ENCODE data around the gene PRKCA. TPM values are rescaled to one million over a fixed set of nuclear protein-coding genes. Genes with fewer than 3 reads are reported as not detected.

Gene PRKCA
- total RNA-seq, 4 donors from 2014 or later = 26.0 to 89.0 (median 32.8) TPM

DNA sequence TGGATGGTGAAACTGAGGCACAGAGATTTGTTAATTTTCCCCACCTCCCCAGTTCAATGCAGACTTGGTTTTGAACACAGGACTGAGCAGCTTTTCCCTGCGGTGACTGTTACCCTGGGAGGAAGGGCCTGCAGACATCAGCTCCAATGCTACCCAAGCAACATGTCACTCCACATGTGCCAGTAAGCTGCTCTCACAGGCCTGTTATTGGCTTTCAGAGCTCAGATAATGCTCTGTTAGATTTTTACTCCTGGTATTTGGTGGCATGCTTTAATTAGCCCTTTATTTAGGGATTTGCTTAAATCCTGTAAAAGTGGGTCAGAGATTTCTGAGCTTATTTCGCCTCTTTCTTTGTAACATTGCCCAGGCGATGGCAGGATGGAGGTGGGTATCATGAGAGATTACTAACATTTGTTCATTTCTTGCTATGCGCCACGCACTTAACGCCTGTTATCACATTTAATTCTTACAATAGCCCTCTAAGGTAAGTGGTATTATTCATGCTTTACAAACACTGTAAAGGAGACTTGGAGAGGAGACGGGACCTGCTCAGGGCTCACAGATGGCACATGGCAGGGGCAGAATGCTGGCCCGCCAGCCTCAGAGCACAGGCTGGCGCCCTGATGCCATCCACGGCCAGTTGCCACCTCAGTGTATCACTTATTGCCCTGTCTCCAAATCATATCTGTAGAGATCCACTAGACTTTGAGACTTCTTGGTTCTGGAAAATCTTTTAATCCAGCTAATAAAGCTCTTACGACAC lies 448.5 kb downstream of the PRKCA start:
- ATAC-seq = no peak
- no peaks in the 10 kb centered on the region for H3K9me3 ChIP-seq
- peaks cover 0 to 55% of the 10 kb centered on the region in 2 donors for H3K36me3 ChIP-seq
- no peak overlapping the region for H3K4me3 ChIP-seq
- no peak for TF ChIP-seq POLR2A (IDR thresholded peaks at IDR 0.05)
- TF ChIP-seq, protein P1, sequence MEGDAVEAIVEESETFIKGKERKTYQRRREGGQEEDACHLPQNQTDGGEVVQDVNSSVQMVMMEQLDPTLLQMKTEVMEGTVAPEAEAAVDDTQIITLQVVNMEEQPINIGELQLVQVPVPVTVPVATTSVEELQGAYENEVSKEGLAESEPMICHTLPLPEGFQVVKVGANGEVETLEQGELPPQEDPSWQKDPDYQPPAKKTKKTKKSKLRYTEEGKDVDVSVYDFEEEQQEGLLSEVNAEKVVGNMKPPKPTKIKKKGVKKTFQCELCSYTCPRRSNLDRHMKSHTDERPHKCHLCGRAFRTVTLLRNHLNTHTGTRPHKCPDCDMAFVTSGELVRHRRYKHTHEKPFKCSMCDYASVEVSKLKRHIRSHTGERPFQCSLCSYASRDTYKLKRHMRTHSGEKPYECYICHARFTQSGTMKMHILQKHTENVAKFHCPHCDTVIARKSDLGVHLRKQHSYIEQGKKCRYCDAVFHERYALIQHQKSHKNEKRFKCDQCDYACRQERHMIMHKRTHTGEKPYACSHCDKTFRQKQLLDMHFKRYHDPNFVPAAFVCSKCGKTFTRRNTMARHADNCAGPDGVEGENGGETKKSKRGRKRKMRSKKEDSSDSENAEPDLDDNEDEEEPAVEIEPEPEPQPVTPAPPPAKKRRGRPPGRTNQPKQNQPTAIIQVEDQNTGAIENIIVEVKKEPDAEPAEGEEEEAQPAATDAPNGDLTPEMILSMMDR (IDR thresholded peaks at IDR 0.05) = no peak
- no peak for TF ChIP-seq POLR2AphosphoS5 (IDR thresholded peaks at IDR 0.05)
- no peak for TF ChIP-seq EP300 (IDR thresholded peaks at IDR 0.05)
- no peaks in the 10 kb centered on the region for H3K27me3 ChIP-seq
- WGBS, 2 donors (ENCODE audit: low coverage in 1 of 2) = 96 to 97% methylated on average over 4 to 11 of the region's 11 CpGs
- H3K4me1 ChIP-seq = no peaks in the 10 kb centered on the region
- no peak overlapping the region for H3K27ac ChIP-seq

DNA sequence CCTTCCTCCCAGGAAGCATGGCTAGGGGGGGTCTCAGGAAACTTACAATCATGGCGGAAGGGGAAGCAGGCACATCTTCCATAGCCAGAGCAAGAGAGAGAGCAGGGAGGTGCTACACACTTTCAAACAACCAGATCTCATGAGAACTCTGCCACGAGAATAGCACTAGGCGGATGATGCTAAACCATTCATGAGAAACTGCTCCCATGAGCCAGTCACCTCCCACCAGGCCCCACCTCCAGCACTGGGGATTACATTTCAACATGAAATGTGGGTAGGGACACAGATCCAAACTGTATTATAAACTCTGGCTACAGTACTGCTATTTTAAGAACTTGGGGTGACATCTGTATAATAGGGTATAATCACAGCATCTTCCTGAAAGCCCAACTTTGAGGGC lies 449.4 kb downstream of the PRKCA start:
- H3K4me3 ChIP-seq = no peak overlapping the region
- H3K27ac ChIP-seq = no peak overlapping the region
- no peaks in the 10 kb centered on the region for H3K9me3 ChIP-seq
- WGBS, 2 donors (ENCODE audit: low coverage in 1 of 2) = 93% methylated on average over 3 of the region's 3 CpGs; no CpG with 5 or more reads in 1 of the 2 donors
- TF ChIP-seq, protein P1 (IDR thresholded peaks at IDR 0.05) = no peak
- no peak for TF ChIP-seq POLR2A (IDR thresholded peaks at IDR 0.05)
- TF ChIP-seq POLR2AphosphoS5 (IDR thresholded peaks at IDR 0.05) = no peak
- no peak for TF ChIP-seq EP300 (IDR thresholded peaks at IDR 0.05)
- H3K4me1 ChIP-seq = no peaks in the 10 kb centered on the region
- no peak for ATAC-seq
- peaks cover 0 to 55% of the 10 kb centered on the region in 2 donors for H3K36me3 ChIP-seq
- no peaks in the 10 kb centered on the region for H3K27me3 ChIP-seq

DNA sequence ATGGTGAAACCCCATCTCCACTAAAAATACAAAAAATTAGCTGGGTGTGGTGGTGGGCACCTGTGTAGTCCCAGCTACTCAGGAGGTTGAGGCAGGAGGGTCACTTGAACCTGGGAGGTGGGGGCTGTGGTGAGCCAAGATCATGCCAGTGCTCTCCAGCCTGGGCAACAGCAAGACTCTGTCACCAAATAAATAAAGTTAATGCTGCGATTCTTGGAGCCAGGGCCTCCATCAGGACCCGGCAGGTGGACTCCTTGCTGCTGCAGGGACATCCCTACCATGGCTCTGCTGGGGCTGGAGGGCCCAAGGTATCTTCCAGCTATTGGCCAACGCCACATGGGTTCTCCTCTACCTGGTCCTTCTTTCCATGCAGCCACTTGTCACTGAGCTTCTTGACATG lies 450.0 kb downstream of the PRKCA start:
- Histone ChIP-seq H3K4me3 (no peak overlapping the region), H3K36me3 (peaks cover 0 to 54% of the 10 kb centered on the region in 2 donors), H3K27ac (no peak overlapping the region), H3K4me1 (no peaks in the 10 kb centered on the region), H3K9me3 (no peaks in the 10 kb centered on the region), H3K27me3 (no peaks in the 10 kb centered on the region)
- TF ChIP-seq POLR2AphosphoS5 (IDR thresholded peaks at IDR 0.05) (no peak), POLR2A (IDR thresholded peaks at IDR 0.05) (no peak), EP300 (IDR thresholded peaks at IDR 0.05) (no peak)
- TF ChIP-seq, protein P1 (IDR thresholded peaks at IDR 0.05) = no peak
- ATAC-seq = no peak
- 100% methylated on average over 1 to 3 of the region's 3 CpGs for WGBS, 2 donors (ENCODE audit: low coverage in 1 of 2)

DNA sequence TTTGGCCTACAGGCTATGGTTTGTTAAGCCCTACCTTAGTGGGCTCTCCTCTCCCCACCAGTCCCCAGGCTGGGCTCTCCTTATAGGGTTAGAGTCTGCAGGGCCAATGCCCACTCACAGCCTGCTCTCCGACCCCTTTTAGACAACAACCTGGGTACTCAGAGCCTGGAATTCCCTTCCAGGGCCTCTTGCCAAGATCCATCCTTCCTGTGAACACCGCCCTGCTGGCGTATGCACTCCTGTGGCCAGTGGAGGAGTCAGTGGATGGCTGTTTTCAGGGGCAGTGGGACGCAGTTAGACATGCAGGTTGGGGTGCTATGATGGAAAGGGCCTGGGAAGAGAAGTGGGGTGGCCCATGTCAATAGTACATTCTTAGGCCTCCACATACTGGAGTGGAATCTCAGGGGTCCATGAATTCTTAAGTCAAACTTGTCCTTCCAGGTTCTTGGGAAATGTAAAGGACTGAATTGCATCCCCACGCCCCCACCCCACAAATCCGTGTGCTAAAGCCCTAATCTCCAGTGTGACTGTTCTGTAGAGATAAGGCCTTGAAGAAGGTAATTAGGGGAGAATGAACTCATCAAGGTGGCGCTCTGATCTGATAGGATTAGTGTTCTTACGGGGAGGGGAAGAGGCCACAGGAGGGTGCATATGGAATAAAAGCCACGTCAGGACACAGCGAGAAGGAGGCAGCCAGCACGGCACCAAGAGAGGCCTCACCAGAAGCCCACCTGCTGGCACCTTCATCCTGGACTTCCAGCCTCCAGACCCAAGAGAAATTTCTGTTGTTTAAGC lies 450.9 kb downstream of the PRKCA start:
- ATAC-seq = no peak
- peaks cover 0 to 49% of the 10 kb centered on the region in 2 donors for H3K36me3 ChIP-seq
- no peaks in the 10 kb centered on the region for H3K27me3 ChIP-seq
- no peak overlapping the region for H3K4me3 ChIP-seq
- TF ChIP-seq POLR2A (IDR thresholded peaks at IDR 0.05) (no peak), POLR2AphosphoS5 (IDR thresholded peaks at IDR 0.05) (no peak)
- TF ChIP-seq, protein P1 (IDR thresholded peaks at IDR 0.05) = no peak
- H3K9me3 ChIP-seq = no peaks in the 10 kb centered on the region
- WGBS, 2 donors (ENCODE audit: low coverage in 1 of 2) = 80 to 100% methylated on average over 6 to 8 of the region's 11 CpGs
- H3K4me1 ChIP-seq = no peaks in the 10 kb centered on the region
- no peak overlapping the region for H3K27ac ChIP-seq

All from gastroesophageal sphincter (tissue), 4 donors.